Epithelial cell of esophagus (primary cell): ENCODE results near the gene EPB41L1.

Experiments used
- DNase-seq: peaks from one replicate; pipeline ENCODE4 v3.0.0; 2010; ENCODE audit warnings: low read depth
- H3K4me3 ChIP-seq: 2 replicates; pipeline ENCODE4 v1.5.1; 2011; ENCODE audit warnings: mild to moderate bottlenecking, low read length, control low read depth
- CTCF ChIP-seq: IDR thresholded peaks from 2 replicates; pipeline ENCODE4 v1.5.1; 2011; ENCODE audit warnings: low read depth, mild to moderate bottlenecking, low read length, control low read depth, inconsistent platforms; ENCODE audit not compliant: insufficient read depth; ENCODE audit errors: missing control alignments

The EPB41L1 gene

GRCh38 chr20:36117638-36118037 is 36.9 kb upstream of the EPB41L1 start:
- H3K4me3 ChIP-seq = no peak overlapping the region
- no peak for TF ChIP-seq CTCF
- no peak for DNase-seq

GRCh38 chr20:36118371-36118770 is 36.2 kb upstream of the EPB41L1 start:
- DNase-seq = no peak
- TF ChIP-seq CTCF = no peak
- H3K4me3 ChIP-seq = no peak overlapping the region

- no peak for TF ChIP-seq CTCF
- no peak overlapping the region for H3K4me3 ChIP-seq
- no peak for DNase-seq
Observed at GRCh38 chr20:36119537-36119936, 35.0 kb upstream of the EPB41L1 start.

GRCh38 chr20:36120241-36120640 is 34.3 kb upstream of the EPB41L1 start:
- no peak for TF ChIP-seq CTCF
- no peak overlapping the region for H3K4me3 ChIP-seq
- DNase-seq = no peak

GRCh38 chr20:36120991-36121390 is 33.5 kb upstream of the EPB41L1 start:
- no peak for DNase-seq
- no peak overlapping the region for H3K4me3 ChIP-seq
- no peak for TF ChIP-seq CTCF

- DNase-seq = peak; percentile 92
- H3K4me3 ChIP-seq = no peak overlapping the region
- no peak for TF ChIP-seq CTCF
Observed at GRCh38 chr20:36121981-36122930, 32.3 kb upstream of the EPB41L1 start.

GRCh38 chr20:36122931-36123288 is 31.6 kb upstream of the EPB41L1 start:
- no peak for DNase-seq
- no peak overlapping the region for H3K4me3 ChIP-seq
- TF ChIP-seq CTCF = no peak
